Measurements from ENCODE around the gene EPM2A.

EPM2A gene

GRCh38 chr6:145669627-145670034 lies 65.7 kb downstream of the EPM2A start:
- DNase-seq = no peak

DNA sequence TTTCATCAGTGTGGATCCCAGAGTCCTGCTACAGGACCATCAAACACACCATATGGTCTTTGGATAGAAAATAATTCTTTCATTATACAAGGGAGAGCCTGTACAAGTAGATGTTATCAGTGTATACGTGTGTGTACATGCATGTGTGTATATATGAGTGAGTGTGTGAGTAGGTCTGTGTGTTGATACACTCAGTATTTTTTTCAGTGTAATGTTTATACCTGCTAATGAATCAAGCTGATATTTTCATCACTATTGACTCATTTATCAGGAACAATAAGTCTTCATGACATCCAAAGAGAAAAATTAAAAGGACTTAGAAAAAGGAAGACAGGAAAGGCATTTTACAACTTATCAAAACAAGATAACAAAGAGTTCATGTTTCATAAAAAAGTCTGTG lies 66.5 kb downstream of the EPM2A start:
- no peak for DNase-seq

DNA sequence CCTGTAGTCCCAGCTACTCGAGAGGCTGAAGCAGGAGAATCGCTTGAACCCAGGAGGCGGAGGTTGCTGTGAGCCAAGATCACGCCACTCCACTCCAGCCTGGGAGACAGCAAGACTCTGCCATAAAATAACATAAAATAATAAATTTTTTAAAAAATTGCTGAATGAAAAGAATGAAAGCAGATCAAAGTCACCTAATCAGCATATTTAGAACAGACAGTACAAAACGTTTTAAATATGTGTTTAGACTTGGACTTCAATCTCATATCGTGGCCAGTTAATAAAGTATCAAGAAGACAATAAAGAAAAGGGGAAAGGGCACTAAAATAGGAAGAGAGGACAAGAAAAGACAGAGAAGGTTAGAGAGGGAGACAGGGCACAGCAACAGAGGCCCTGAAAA lies 74.6 kb downstream of the EPM2A start:
- no peak for DNase-seq

DNA sequence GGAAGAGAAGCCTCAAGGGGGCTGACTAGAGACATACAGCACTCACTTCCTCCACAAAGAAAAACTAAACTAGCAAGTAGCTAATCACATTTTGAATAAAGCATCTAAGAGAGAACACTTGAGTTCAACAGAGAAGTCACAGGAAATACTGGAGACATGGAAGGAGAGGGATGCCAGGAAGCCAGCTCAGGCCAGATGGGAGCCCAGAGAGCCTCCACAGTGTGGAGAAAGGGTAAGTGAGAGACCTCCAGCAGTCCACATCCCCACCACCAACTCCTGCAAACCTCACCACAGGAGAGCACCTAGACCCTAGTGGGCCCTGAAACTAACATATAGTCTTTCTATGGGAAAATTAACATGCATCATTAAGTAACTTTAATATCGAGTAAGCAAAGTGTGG lies 79.2 kb downstream of the EPM2A start:
- DNase-seq = no peak

DNA sequence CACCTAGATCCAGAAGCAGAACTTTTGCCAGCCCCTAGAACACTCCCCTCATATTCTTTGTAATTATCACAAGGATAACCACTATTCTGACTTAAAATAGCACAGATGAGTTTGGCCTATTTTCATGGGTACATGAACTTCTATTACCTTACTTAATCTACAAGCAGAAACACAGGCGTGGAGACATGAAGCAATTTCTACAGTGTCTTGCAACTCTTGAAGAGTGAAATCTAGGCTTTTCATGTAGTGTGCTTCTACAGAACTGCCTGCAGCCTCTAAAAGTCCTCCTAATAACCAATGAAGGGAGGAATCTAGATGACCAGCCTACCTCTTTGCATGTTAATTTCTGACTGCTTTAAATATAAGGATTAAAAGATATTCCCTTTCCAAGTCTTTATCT lies 82.7 kb downstream of the EPM2A start:
- no peak for DNase-seq

- no peak for DNase-seq
Observed at GRCh38 chr6:145651988-145652387, 83.3 kb downstream of the EPM2A start.

DNA sequence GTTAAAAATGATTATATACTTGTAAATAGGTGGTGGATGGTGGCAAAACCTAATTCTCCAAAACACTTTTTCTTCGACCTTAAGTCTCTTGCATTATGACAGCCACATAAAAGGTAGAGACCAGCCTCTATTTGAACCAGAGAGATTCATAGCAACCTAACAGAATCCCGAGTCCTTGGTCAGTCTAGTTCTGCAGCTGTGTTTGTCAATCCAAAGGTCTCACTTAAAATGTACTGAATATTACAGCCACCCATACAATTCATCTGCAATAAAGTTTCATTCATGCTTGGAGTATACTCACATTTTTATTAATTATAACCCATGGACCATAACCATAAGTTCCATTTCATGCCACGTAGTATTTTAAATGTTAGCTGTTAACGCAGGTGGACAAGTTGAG lies 87.2 kb downstream of the EPM2A start:
- DNase-seq = no peak

DNA sequence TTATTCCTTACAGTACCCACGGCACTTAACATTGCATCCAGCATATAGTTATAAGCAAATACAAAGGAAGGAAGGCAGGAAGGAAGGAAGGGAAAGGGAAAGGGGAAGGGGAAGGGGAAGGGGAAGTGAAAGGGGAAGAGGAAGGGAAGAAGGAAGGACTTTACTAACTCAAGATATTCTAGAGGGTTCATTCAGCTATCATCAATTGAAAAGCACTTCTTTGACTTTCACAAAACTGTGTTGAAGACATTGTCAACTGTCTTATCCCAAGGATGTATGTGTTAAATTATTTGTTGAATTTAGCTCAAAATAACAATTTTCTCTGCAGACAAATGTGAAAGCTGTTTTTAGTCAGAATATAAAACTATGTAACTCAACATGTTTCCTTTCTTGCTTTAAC lies 87.7 kb downstream of the EPM2A start:
- DNase-seq = no peak

- no peak for DNase-seq
Observed at GRCh38 chr6:145643760-145644159, 91.6 kb downstream of the EPM2A start.

- peak; percentile 28 for DNase-seq
Observed at GRCh38 chr6:145633981-145634627, 101.2 kb downstream of the EPM2A start.

GRCh38 chr6:145632971-145633370 lies 102.3 kb downstream of the EPM2A start:
- no peak for DNase-seq

DNA sequence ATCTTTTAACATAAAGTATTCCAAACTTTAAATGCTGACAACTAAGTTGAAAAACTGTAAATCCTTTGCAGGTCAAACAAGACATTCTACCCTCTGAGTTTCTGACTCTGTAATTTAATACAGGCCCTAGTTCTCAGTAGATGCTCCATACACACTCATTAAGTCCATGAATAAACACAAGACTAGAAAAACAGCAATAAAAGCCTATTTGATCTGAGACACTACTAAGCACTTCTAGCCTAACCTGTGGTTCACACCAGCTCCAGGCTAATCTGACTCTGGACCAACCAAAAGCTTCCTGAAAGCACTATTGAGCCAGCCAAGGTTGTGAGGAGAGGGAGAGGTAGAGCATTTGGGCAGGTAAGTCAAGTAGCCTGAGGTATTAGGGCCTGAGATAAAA lies 103.9 kb downstream of the EPM2A start:
- no peak for DNase-seq

DNA sequence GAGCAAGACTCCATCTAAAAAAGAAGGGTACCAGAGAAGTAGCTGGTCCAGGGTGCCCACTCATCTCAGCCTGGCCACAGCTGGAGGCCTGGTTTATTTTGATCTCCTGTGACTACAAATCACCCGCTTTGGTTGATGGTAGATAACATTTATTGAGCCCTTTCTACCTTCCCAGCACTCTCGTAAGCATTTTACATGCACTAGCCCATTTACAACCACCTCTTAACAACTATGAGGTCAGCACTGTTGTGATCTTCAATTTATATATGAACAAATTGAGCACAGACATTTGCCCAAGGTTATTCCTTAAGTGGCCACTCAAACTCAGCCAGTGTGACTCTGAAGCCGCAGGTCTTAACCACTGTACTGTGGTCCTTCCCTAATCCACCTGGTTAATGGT lies 104.7 kb downstream of the EPM2A start:
- no peak for DNase-seq

GRCh38 chr6:145629478-145629877 lies 105.8 kb downstream of the EPM2A start:
- DNase-seq = no peak

GRCh38 chr6:145627451-145627850 lies 107.9 kb downstream of the EPM2A start:
- no peak for DNase-seq

GRCh38 chr6:145626857-145627256 lies 108.5 kb downstream of the EPM2A start:
- no peak for DNase-seq

DNA sequence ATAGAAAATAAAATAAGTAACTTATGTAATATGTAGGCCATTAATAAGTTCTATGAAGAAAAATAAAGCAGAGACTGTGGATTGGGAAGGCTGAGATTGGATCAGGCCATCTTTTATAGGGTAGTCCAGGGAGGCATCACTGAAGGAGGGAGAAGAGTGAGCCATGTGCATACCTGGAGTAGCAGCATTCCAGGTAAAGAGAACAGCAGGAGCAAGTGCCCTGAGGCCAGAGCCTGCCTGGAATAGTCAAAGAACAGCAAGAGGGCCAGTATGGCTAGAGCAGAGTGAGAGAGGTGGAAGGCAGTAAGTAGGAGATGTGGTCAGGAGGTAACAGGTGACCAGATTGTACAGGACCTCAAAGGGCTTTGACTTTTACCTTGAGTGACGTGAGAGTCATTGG lies 112.1 kb downstream of the EPM2A start:
- DNase-seq = no peak

- DNase-seq = no peak
Observed at GRCh38 chr6:145621776-145622175, 113.5 kb downstream of the EPM2A start.

DNA sequence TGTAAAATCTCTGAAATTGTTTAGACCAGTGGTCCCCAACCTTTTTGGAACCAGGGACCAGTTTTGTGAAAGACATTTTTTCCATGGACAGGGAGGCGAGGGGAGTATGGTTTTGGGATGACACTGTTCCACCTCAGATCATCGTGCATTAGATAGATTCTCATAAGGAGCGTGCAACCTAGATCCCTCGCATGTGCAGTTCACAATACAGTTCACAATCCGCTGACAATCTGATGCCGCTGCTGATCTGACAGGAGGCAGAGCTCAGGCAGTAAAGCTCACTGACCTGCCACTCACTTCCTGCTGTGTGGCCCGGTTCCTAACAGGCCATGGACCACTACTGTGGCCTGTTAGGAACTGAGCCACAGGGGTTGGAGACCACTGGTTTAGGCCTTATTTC lies 115.2 kb downstream of the EPM2A start:
- no peak for DNase-seq

DNA sequence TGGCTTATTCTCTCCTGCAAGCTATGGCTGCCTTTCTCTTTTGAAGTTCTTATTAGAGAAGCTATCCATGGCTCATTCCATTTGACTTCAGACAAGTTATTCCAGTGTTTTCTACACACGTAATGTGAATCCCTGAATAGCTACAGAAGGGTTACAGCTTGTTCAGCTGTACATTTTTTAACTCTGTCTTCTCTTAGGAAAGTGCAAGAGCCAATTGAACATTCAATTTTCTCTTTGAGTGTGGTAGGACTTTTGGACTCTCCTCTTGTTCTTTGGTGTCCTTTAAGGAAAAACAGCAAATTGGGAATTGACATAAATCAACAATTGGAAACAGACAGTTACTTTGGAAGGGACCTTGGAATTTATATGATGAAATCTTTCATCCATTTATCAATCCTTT lies 125.8 kb downstream of the EPM2A start:
- DNase-seq = no peak

DNA sequence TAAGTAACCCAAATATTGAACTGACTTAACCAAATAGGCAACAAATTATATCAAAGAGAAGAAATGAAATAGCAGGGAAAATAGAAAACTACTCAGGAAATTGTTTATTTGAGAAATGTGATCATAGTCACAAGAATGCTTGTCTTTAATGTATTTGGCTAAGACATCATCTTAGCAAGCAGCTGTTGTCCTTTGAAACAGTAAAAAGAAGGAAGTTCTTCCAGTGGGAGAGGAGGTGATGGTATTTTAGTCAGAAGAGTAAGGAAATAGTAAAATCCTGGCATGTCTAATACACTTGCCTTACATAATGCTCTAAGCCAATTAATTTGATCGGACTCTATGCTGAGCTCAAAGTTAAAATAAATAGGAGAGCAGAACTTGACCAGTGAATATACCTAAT lies 126.5 kb downstream of the EPM2A start:
- no peak for DNase-seq

DNA sequence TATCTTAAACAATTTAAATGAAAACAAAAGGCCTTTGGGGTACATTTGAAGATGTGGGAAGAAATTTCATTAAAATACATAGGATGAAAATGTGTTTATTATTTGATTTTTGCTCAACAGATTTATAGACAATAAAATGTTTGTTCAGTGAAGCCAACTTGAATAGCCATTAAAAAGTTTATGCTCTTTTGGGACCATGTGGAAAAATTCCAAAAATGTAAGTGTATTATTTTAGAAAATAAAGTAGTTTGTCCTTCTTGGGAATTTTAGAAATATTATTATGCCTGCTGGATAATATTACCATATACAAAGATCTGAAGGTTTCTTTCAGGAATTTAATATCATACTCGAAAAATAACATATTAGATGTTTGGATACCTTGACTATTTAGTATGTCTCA lies 131.3 kb downstream of the EPM2A start:
- no peak for DNase-seq

GRCh38 chr6:145603424-145603833 lies 131.9 kb downstream of the EPM2A start:
- no peak for DNase-seq

DNA sequence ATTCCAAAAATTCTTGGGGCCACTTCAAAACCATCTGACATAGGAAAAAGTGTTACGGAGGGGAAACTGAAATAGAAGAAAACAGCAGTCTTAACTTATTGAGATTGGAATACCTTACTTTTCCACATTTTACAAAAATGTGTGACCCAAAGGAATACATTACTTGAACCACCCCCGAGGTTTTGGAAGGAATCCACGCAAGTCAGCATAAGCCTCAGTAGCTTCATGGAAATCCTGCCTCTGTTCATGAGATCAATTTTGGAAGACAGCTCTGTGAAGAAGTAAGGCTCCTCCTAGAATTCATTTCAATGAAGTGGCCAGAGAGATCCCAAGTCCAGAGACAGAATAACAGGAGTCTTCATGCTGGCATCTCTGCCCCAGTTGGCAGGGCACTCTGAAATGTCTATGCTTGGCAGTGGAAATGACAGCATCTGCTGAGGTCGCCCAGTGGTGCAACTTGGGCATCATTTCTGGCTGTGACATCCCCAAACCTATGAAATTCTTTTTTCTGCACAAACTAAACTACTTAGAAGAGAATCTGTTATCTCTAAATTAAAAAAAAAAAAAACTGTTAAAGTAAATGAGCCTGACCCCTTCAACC lies 132.5 kb downstream of the EPM2A start:
- no peak for DNase-seq

GRCh38 chr6:145601397-145601796 lies 133.9 kb downstream of the EPM2A start:
- no peak for DNase-seq
